GM23338 (cell line): ENCODE results near the gene C11orf52. TPM values are rescaled to one million over a fixed set of nuclear protein-coding genes. Genes with fewer than 3 reads are reported as not detected.
A peak's percentile ranks its signal among the peaks of the same experiment; 100 is the strongest.

Source experiments
- ATAC-seq: fragments of 200-7000 bp; cut with Tn5 transposase; 3 replicates; pipeline ENCODE4 v1.9.1; 2020
- DNase-seq: peaks from one replicate; pipeline ENCODE4 v3.0.0-alpha.2; 2015; ENCODE audit warnings: low spot score
- H2AFZ ChIP-seq: fragments of 200-600 bp; sonication (generic); 2 replicates; pipeline ENCODE4 v1.8.0; 2016; ENCODE audit warnings: antibody characterized with exemption, mild to moderate bottlenecking, moderate library complexity
- H3F3A ChIP-seq: fragments of 200-600 bp; sonication (generic); replicated peaks from 2 replicates; pipeline ENCODE4 v1.8.0; 2017; ENCODE audit warnings: antibody characterized with exemption, mixed run types, low read depth
- H3K27ac ChIP-seq: fragments of 200-600 bp; sonication (generic); 2 replicates; pipeline ENCODE4 v1.6.1; 2016; ENCODE audit warnings: low read depth
- H3K27me3 ChIP-seq: fragments of 200-600 bp; sonication (generic); 2 replicates; pipeline ENCODE4 v1.8.0; 2016; ENCODE audit warnings: mild to moderate bottlenecking, mixed run types, moderate library complexity; ENCODE audit not compliant: insufficient read depth
- H3K36me3 ChIP-seq: fragments of 200-600 bp; sonication (generic); 2 replicates; pipeline ENCODE4 v1.8.0; 2016; ENCODE audit warnings: mild to moderate bottlenecking; ENCODE audit not compliant: insufficient read depth
- H3K4me1 ChIP-seq: fragments of 200-600 bp; sonication (generic); 2 replicates; pipeline ENCODE4 v1.8.0; 2016; ENCODE audit warnings: mild to moderate bottlenecking, moderate library complexity; ENCODE audit not compliant: insufficient read depth
- H3K4me2 ChIP-seq: fragments of 200-600 bp; sonication (generic); 2 replicates; pipeline ENCODE4 v1.7.1; 2017; ENCODE audit warnings: mixed run types
- H3K4me3 ChIP-seq: fragments of 200-600 bp; sonication (generic); 2 replicates; pipeline ENCODE4 v1.6.1; 2016; ENCODE audit warnings: mixed run types
- H3K79me2 ChIP-seq: fragments of 200-600 bp; sonication (generic); replicated peaks from 2 replicates; pipeline ENCODE4 v1.8.0; 2017; ENCODE audit warnings: mild to moderate bottlenecking; ENCODE audit not compliant: insufficient read depth
- H3K9me2 ChIP-seq: fragments of 200-600 bp; sonication (generic); 2 replicates; pipeline ENCODE4 v1.8.0; 2017; ENCODE audit not compliant: insufficient read depth
- H4K20me1 ChIP-seq: fragments of 200-600 bp; sonication (generic); replicated peaks from 2 replicates; pipeline ENCODE4 v1.8.0; 2017; ENCODE audit warnings: mild to moderate bottlenecking; ENCODE audit not compliant: insufficient read depth
- H3K27ac Mint-ChIP-seq: 2 replicates; pipeline ENCODE4 v1.8.0; 2020; ENCODE audit warnings: inconsistent platforms, mild to moderate bottlenecking, moderate library complexity, mixed read lengths
- H3K27me3 Mint-ChIP-seq: 3 replicates; pipeline ENCODE4 v1.8.0; 2022; ENCODE audit warnings: low read depth, mild to moderate bottlenecking, moderate library complexity, mixed read lengths, inconsistent platforms; ENCODE audit not compliant: insufficient read depth, poor library complexity
- H3K36me3 Mint-ChIP-seq: 3 replicates; pipeline ENCODE4 v1.8.0; 2021; ENCODE audit warnings: low read depth, mild to moderate bottlenecking, inconsistent platforms, moderate library complexity, mixed read lengths
- H3K4me1 Mint-ChIP-seq: 3 replicates; pipeline ENCODE4 v1.8.0; 2020; ENCODE audit warnings: mild to moderate bottlenecking, inconsistent platforms, mixed read lengths
- H3K4me3 Mint-ChIP-seq: 3 replicates; pipeline ENCODE4 v1.8.0; 2021; ENCODE audit warnings: moderate library complexity, mild to moderate bottlenecking, inconsistent platforms, mixed read lengths
- H3K9me3 Mint-ChIP-seq: 3 replicates; pipeline ENCODE4 v1.8.0; 2020; ENCODE audit warnings: moderate library complexity, mild to moderate bottlenecking, inconsistent platforms, mixed read lengths
- CREB1 ChIP-seq: fragments of 250-450 bp; sonication (Bioruptor Pico); IDR thresholded peaks from 2 replicates; pipeline ENCODE4 v1.5.0; 2020; ENCODE audit warnings: low read depth, mild to moderate bottlenecking, moderate library complexity
- EZH2 ChIP-seq: fragments of 200-600 bp; sonication (generic); IDR thresholded peaks from one replicate; pipeline ENCODE4 v1.8.0; 2017; ENCODE audit warnings: antibody characterized with exemption, mild to moderate bottlenecking, low read depth; ENCODE audit not compliant: unreplicated experiment
- NANOG ChIP-seq: IDR thresholded peaks from 2 replicates; pipeline ENCODE4 v1.6.1; 2016; ENCODE audit warnings: antibody characterized with exemption, borderline replicate concordance
- POLR2AphosphoS5 ChIP-seq: IDR thresholded peaks from 2 replicates; pipeline ENCODE4 v1.6.1; 2016; ENCODE audit warnings: antibody characterized with exemption, low read depth
- STAT1 ChIP-seq: IDR thresholded peaks from one replicate; pipeline ENCODE4 v1.6.1; 2016; ENCODE audit warnings: antibody characterized with exemption; ENCODE audit not compliant: unreplicated experiment
- ZNF331 ChIP-seq: fragments of 250-450 bp; sonication (Bioruptor Pico); IDR thresholded peaks from 2 replicates; pipeline ENCODE4 v1.5.0; 2020; ENCODE audit warnings: low read depth, mild to moderate bottlenecking, moderate library complexity
- polyA plus RNA-seq: library from polyadenylated mRNA; unstranded; fragments of >200 nt; fragmentation: Nextera tagmentation; extraction: Ambion mirVana; gene quantifications from 2 replicates; pipeline ENCODE4 v1.2.1, GENCODE V29; 2016
- total RNA-seq: library from RNA; depleted of rRNA; stranded (reverse); fragments of >200 nt; shearing (Covaris generic); gene quantifications from 2 replicates; pipeline ENCODE4 v1.2.3, GENCODE V29; 2014
- TF ChIP-seq, protein P1 (sequence below): fragments of 250-450 bp; sonication (Bioruptor Pico); IDR thresholded peaks from 2 replicates; pipeline ENCODE4 v1.5.0; 2020; ENCODE audit warnings: mild to moderate bottlenecking, moderate library complexity
- TF ChIP-seq, protein P2 (sequence below): IDR thresholded peaks from 2 replicates; pipeline ENCODE4 v1.6.1; 2016; ENCODE audit warnings: antibody characterized with exemption
- TF ChIP-seq, protein P3 (sequence below), 2 experiments: fragments of 200-600 bp in 1 of 2; sonication (generic) in 1 of 2; conservative IDR thresholded peaks; 2 replicates each; pipeline versions ENCODE4 v1.5.1 to v1.6.1; 2016 to 2017; ENCODE audit warnings: antibody characterized with exemption in 2 of 2, low read depth in 2 of 2, mild to moderate bottlenecking in 2 of 2, moderate library complexity in 1 of 2

Gene C11orf52
- total and polyA plus RNA-seq, 2 experiments from 2014 or later, result 1.0 to 4.1 TPM

DNA sequence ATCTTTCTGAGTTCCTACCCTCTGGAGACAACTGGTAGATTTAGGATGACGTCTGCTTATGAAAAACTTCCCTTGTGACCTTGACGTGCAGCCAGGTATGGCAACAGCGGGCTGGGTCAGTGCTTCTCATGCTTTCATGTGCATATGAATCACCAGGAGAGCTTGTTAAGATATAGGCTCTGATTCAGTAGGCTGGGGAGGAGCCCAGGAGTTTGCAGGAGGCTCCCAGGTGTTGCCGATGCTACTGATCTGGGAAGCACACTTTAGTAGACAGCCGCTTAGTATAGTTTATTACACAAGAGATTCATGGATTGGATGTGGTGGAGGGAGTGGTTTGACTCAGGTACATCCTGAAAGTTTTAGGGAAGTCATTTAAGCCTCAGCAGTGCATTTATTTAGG is 42.2 kb downstream of the C11orf52 start:
- Histone ChIP-seq H3K79me2 (no peaks in the 10 kb centered on the region), H3K9me2 (no peaks in the 10 kb centered on the region), H3K4me3 (peak overlapping the region; percentile 12; the same call in 1 of the 2 replicates), H2AFZ (no peak overlapping the region), H3F3A (no peaks in the 10 kb centered on the region), H3K36me3 (no peaks in the 10 kb centered on the region), H3K4me2 (peak overlapping the region; percentile 67), H4K20me1 (no peaks in the 10 kb centered on the region), H3K4me1 (peaks cover 18% of the 10 kb centered on the region), H3K27ac (peak overlapping the region; percentile 63; the same call in 1 of the 2 replicates), H3K27me3 (no peaks in the 10 kb centered on the region)
- Mint-ChIP-seq H3K27ac (peak overlapping the region; percentile 69), H3K27me3 (peaks cover 8% of the 10 kb centered on the region), H3K9me3 (peaks cover 14% of the 10 kb centered on the region; the same call in 2 of the 3 replicates), H3K36me3 (peaks cover 21% of the 10 kb centered on the region), H3K4me3 (peak overlapping the region; percentile 48), H3K4me1 (peaks cover 25% of the 10 kb centered on the region)
- TF ChIP-seq, protein P1, sequence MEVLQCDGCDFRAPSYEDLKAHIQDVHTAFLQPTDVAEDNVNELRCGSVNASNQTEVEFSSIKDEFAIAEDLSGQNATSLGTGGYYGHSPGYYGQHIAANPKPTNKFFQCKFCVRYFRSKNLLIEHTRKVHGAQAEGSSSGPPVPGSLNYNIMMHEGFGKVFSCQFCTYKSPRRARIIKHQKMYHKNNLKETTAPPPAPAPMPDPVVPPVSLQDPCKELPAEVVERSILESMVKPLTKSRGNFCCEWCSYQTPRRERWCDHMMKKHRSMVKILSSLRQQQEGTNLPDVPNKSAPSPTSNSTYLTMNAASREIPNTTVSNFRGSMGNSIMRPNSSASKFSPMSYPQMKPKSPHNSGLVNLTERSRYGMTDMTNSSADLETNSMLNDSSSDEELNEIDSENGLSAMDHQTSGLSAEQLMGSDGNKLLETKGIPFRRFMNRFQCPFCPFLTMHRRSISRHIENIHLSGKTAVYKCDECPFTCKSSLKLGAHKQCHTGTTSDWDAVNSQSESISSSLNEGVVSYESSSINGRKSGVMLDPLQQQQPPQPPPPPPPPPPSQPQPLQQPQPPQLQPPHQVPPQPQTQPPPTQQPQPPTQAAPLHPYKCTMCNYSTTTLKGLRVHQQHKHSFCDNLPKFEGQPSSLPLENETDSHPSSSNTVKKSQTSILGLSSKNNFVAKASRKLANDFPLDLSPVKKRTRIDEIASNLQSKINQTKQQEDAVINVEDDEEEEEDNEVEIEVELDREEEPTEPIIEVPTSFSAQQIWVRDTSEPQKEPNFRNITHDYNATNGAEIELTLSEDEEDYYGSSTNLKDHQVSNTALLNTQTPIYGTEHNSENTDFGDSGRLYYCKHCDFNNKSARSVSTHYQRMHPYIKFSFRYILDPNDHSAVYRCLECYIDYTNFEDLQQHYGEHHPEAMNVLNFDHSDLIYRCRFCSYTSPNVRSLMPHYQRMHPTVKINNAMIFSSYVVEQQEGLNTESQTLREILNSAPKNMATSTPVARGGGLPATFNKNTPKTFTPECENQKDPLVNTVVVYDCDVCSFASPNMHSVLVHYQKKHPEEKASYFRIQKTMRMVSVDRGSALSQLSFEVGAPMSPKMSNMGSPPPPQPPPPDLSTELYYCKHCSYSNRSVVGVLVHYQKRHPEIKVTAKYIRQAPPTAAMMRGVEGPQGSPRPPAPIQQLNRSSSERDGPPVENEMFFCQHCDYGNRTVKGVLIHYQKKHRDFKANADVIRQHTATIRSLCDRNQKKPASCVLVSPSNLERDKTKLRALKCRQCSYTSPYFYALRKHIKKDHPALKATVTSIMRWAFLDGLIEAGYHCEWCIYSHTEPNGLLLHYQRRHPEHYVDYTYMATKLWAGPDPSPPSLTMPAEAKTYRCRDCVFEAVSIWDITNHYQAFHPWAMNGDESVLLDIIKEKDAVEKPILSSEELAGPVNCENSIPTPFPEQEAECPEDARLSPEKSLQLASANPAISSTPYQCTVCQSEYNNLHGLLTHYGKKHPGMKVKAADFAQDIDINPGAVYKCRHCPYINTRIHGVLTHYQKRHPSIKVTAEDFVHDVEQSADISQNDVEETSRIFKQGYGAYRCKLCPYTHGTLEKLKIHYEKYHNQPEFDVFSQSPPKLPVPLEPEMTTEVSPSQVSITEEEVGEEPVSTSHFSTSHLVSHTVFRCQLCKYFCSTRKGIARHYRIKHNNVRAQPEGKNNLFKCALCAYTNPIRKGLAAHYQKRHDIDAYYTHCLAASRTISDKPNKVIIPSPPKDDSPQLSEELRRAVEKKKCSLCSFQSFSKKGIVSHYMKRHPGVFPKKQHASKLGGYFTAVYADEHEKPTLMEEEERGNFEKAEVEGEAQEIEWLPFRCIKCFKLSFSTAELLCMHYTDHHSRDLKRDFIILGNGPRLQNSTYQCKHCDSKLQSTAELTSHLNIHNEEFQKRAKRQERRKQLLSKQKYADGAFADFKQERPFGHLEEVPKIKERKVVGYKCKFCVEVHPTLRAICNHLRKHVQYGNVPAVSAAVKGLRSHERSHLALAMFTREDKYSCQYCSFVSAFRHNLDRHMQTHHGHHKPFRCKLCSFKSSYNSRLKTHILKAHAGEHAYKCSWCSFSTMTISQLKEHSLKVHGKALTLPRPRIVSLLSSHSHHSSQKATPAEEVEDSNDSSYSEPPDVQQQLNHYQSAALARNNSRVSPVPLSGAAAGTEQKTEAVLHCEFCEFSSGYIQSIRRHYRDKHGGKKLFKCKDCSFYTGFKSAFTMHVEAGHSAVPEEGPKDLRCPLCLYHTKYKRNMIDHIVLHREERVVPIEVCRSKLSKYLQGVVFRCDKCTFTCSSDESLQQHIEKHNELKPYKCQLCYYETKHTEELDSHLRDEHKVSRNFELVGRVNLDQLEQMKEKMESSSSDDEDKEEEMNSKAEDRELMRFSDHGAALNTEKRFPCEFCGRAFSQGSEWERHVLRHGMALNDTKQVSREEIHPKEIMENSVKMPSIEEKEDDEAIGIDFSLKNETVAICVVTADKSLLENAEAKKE, result 0 out of 2 replicates have a peak, but pooled peaks have one; percentile 7
- TF ChIP-seq, protein P2, sequence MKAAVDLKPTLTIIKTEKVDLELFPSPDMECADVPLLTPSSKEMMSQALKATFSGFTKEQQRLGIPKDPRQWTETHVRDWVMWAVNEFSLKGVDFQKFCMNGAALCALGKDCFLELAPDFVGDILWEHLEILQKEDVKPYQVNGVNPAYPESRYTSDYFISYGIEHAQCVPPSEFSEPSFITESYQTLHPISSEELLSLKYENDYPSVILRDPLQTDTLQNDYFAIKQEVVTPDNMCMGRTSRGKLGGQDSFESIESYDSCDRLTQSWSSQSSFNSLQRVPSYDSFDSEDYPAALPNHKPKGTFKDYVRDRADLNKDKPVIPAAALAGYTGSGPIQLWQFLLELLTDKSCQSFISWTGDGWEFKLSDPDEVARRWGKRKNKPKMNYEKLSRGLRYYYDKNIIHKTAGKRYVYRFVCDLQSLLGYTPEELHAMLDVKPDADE, result no peak
- TF ChIP-seq POLR2AphosphoS5, result no peak
- peak; percentile 70; the same call in 1 of the 2 replicates for TF ChIP-seq CREB1 (CRISPR knock-in tag)
- TF ChIP-seq, protein P3, sequence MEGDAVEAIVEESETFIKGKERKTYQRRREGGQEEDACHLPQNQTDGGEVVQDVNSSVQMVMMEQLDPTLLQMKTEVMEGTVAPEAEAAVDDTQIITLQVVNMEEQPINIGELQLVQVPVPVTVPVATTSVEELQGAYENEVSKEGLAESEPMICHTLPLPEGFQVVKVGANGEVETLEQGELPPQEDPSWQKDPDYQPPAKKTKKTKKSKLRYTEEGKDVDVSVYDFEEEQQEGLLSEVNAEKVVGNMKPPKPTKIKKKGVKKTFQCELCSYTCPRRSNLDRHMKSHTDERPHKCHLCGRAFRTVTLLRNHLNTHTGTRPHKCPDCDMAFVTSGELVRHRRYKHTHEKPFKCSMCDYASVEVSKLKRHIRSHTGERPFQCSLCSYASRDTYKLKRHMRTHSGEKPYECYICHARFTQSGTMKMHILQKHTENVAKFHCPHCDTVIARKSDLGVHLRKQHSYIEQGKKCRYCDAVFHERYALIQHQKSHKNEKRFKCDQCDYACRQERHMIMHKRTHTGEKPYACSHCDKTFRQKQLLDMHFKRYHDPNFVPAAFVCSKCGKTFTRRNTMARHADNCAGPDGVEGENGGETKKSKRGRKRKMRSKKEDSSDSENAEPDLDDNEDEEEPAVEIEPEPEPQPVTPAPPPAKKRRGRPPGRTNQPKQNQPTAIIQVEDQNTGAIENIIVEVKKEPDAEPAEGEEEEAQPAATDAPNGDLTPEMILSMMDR (conservative IDR thresholded peaks at IDR 0.05; ENCODE audit: low read depth in 2 of 2), result 0 out of 4 replicates have a peak, but pooled peaks of 1 of the 2 experiments have one; percentile 0
- TF ChIP-seq ZNF331, result no peak
- no peak for TF ChIP-seq EZH2
- no peak for TF ChIP-seq STAT1
- TF ChIP-seq NANOG, result no peak
- DNase-seq, result peak; percentile 85
- peak; percentile 99 for ATAC-seq
